HepG2 (cell line): ENCODE data around the gene ACSS3. TPM values are rescaled to one million over a fixed set of nuclear protein-coding genes. Genes with fewer than 3 reads are reported as not detected.

Source experiments
- BRD4 ChIP-seq: sonication (generic); formaldehyde crosslinking; IDR thresholded peaks from 2 replicates; pipeline ENCODE4 v1.4.0; 2020; ENCODE audit warnings: missing genetic modification reagents
- CBFB ChIP-seq: sonication (generic); formaldehyde crosslinking; IDR thresholded peaks from 2 replicates; pipeline ENCODE4 v1.4.0; 2020; ENCODE audit warnings: missing genetic modification reagents
- FOXA3 ChIP-seq: IDR thresholded peaks from 2 replicates; pipeline ENCODE4 v1.6.1; 2016; ENCODE audit warnings: missing genetic modification reagents, missing compliant biosample characterization
- HMGXB4 ChIP-seq, 2 experiments: sonication (generic) in 1 of 2; formaldehyde crosslinking in 1 of 2; IDR thresholded peaks; 2 replicates each; pipeline versions ENCODE4 v1.4.0 to v1.6.1; 2018 to 2020; ENCODE audit warnings: missing genetic modification reagents in 2 of 2, borderline replicate concordance in 1 of 2, low read depth in 1 of 2, mild to moderate bottlenecking in 1 of 2, missing biosample characterization in 1 of 2
- HOMEZ ChIP-seq: IDR thresholded peaks from 2 replicates; pipeline ENCODE4 v1.6.1; 2016; ENCODE audit warnings: low read depth
- HOXA5 ChIP-seq: sonication (generic); formaldehyde crosslinking; IDR thresholded peaks from 2 replicates; pipeline ENCODE4 v1.4.0; 2020; ENCODE audit warnings: missing genetic modification reagents
- KDM5B ChIP-seq: sonication (generic); formaldehyde crosslinking; IDR thresholded peaks from 2 replicates; pipeline ENCODE4 v1.4.0; 2020; ENCODE audit warnings: missing genetic modification reagents, mild to moderate bottlenecking, borderline replicate concordance
- MIXL1 ChIP-seq: IDR thresholded peaks from 2 replicates; pipeline ENCODE4 v1.6.1; 2016
- NR2F1 ChIP-seq, 2 experiments: fragments of 450-650 bp in 1 of 2; formaldehyde crosslinking in 1 of 2; IDR thresholded peaks; 2 replicates each; pipeline versions ENCODE4 v1.5.0 to v1.6.1; 2016 to 2020; ENCODE audit warnings: mild to moderate bottlenecking in 1 of 2, missing compliant biosample characterization in 1 of 2, missing genetic modification reagents in 1 of 2, moderate library complexity in 1 of 2
- RAD21 ChIP-seq: fragments of 450-650 bp; formaldehyde crosslinking; IDR thresholded peaks from 2 replicates; pipeline ENCODE4 v1.5.0; 2020; ENCODE audit warnings: mild to moderate bottlenecking
- SOX13 ChIP-seq, 3 experiments: fragments of 450-650 bp in 1 of 3; sonication (generic) in 1 of 3; formaldehyde crosslinking in 1 of 3; IDR thresholded peaks in 2 of 3; conservative IDR thresholded peaks in 1 of 3; 2 replicates each; pipeline versions ENCODE4 v1.5.0 to v1.6.1; 2016 to 2020; ENCODE audit warnings: antibody characterized with exemption in 1 of 3, mild to moderate bottlenecking in 1 of 3, missing compliant biosample characterization in 1 of 3, missing genetic modification reagents in 1 of 3, moderate library complexity in 1 of 3
- ZNF354B ChIP-seq: sonication (generic); formaldehyde crosslinking; IDR thresholded peaks from 2 replicates; pipeline ENCODE4 v1.8.0; 2022; ENCODE audit warnings: mild to moderate bottlenecking, missing genetic modification reagents
- polyA plus RNA-seq, 8 experiments: library from polyadenylated mRNA; depleted of rRNA in 3 of 8; stranded (reverse) in 7 of 8; unstranded in 1 of 8; fragments of >200 nt; fragmentation: Illumina TruSeq in 4 of 8; extraction: Trizol in 4 of 8; gene quantifications; 2 replicates each; pipeline versions ENCODE4 v1.2.1 to v1.2.3, GENCODE V29; 2011 to 2016; ENCODE audit warnings: low read depth in 4 of 8, missing spikeins in 1 of 8, mixed read lengths in 1 of 8; ENCODE audit not compliant: insufficient read depth in 1 of 8
- total RNA-seq, 5 experiments: library from RNA; depleted of rRNA; stranded (reverse); fragments of >200 nt; fragmentation: Illumina TruSeq; extraction: Trizol; gene quantifications; 2 replicates each; pipeline ENCODE4 v1.2.3, GENCODE V29; 2016; ENCODE audit warnings: low read depth in 1 of 5
- TF ChIP-seq, protein P1 (sequence below): sonication (generic); formaldehyde crosslinking; IDR thresholded peaks from 2 replicates; pipeline ENCODE4 v1.4.0; 2020; ENCODE audit warnings: missing genetic modification reagents, borderline replicate concordance
- TF ChIP-seq, protein P2 (sequence below): sonication (generic); formaldehyde crosslinking; IDR thresholded peaks from 2 replicates; pipeline ENCODE4 v1.4.0; 2020; ENCODE audit warnings: mild to moderate bottlenecking, missing genetic modification reagents
- TF ChIP-seq, protein P3 (sequence below): IDR thresholded peaks from 2 replicates; pipeline ENCODE4 v1.6.1; 2012; ENCODE audit warnings: low read depth, low read length, improper control_type of control experiment

Gene ACSS3
- total and polyA plus RNA-seq, 2 of the 13 experiments (the other 11 are each of a cell fraction or from before 2014, with no cell fraction given) = 79.5 to 86.3 TPM

DNA sequence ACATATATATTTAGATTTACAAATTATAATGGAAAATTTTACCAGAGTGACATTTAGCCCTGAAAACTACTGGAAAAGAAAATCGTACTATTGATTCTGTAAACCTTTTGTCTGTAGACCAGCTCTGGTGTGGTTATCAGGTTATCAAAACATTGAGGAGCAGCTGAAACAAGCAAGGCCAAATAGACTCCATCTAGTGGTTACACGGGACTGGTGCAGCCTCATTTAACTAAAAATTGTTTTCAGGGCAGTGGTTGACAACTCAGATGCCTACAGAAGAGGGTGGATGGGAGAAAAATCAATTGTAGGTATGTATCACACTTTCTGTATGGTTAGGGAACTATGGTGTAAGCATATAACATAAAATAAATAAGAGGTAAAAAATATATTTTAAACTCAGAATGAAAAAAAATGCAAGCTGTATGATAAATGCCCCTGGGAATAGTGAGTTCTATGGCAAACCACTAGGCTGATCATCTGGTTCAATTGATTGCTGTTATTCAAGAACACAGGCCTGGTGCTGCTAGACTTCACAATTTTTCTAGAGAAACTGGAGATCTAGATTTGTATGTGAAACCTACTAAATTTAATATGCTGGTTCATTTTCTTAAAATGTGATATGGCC is 51.2 kb downstream of the ACSS3 start (continued):
- TF ChIP-seq, protein P1, sequence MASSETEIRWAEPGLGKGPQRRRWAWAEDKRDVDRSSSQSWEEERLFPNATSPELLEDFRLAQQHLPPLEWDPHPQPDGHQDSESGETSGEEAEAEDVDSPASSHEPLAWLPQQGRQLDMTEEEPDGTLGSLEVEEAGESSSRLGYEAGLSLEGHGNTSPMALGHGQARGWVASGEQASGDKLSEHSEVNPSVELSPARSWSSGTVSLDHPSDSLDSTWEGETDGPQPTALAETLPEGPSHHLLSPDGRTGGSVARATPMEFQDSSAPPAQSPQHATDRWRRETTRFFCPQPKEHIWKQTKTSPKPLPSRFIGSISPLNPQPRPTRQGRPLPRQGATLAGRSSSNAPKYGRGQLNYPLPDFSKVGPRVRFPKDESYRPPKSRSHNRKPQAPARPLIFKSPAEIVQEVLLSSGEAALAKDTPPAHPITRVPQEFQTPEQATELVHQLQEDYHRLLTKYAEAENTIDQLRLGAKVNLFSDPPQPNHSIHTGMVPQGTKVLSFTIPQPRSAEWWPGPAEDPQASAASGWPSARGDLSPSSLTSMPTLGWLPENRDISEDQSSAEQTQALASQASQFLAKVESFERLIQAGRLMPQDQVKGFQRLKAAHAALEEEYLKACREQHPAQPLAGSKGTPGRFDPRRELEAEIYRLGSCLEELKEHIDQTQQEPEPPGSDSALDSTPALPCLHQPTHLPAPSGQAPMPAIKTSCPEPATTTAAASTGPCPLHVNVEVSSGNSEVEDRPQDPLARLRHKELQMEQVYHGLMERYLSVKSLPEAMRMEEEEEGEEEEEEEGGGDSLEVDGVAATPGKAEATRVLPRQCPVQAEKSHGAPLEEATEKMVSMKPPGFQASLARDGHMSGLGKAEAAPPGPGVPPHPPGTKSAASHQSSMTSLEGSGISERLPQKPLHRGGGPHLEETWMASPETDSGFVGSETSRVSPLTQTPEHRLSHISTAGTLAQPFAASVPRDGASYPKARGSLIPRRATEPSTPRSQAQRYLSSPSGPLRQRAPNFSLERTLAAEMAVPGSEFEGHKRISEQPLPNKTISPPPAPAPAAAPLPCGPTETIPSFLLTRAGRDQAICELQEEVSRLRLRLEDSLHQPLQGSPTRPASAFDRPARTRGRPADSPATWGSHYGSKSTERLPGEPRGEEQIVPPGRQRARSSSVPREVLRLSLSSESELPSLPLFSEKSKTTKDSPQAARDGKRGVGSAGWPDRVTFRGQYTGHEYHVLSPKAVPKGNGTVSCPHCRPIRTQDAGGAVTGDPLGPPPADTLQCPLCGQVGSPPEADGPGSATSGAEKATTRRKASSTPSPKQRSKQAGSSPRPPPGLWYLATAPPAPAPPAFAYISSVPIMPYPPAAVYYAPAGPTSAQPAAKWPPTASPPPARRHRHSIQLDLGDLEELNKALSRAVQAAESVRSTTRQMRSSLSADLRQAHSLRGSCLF (CRISPR knock-in tag) = no peak
- no peak for TF ChIP-seq ZNF354B (CRISPR knock-in tag)
- TF ChIP-seq RAD21 (CRISPR knock-in tag) = peak; percentile 39; the same call in 1 of the 2 replicates
- TF ChIP-seq NR2F1 (CRISPR knock-in tag; IDR thresholded peaks at IDR 0.05) = no peak
- no peak for TF ChIP-seq HOXA5 (CRISPR knock-in tag)
- 0 out of 2 replicates have a peak, but pooled peaks have one; percentile 14 for TF ChIP-seq CBFB (CRISPR knock-in tag)
- TF ChIP-seq MIXL1 (CRISPR knock-in tag) = peak; percentile 35; the same call in 1 of the 2 replicates
- TF ChIP-seq, protein P2, sequence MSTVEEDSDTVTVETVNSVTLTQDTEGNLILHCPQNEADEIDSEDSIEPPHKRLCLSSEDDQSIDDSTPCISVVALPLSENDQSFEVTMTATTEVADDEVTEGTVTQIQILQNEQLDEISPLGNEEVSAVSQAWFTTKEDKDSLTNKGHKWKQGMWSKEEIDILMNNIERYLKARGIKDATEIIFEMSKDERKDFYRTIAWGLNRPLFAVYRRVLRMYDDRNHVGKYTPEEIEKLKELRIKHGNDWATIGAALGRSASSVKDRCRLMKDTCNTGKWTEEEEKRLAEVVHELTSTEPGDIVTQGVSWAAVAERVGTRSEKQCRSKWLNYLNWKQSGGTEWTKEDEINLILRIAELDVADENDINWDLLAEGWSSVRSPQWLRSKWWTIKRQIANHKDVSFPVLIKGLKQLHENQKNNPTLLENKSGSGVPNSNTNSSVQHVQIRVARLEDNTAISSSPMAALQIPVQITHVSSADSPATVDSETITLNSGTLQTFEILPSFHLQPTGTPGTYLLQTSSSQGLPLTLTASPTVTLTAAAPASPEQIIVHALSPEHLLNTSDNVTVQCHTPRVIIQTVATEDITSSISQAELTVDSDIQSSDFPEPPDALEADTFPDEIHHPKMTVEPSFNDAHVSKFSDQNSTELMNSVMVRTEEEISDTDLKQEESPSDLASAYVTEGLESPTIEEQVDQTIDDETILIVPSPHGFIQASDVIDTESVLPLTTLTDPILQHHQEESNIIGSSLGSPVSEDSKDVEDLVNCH (CRISPR knock-in tag) = no peak
- TF ChIP-seq KDM5B (CRISPR knock-in tag) = no peak
- no peak for TF ChIP-seq SOX13 (IDR thresholded peaks at IDR 0.05)
- peak in 1 of 2 experiments; percentile 46; a peak in 1 of 4 replicates for TF ChIP-seq SOX13 (CRISPR knock-in tag; conservative IDR thresholded peaks at IDR 0.05 in 1 of 2, IDR thresholded peaks at IDR 0.05 in 1 of 2)
- TF ChIP-seq, protein P3, sequence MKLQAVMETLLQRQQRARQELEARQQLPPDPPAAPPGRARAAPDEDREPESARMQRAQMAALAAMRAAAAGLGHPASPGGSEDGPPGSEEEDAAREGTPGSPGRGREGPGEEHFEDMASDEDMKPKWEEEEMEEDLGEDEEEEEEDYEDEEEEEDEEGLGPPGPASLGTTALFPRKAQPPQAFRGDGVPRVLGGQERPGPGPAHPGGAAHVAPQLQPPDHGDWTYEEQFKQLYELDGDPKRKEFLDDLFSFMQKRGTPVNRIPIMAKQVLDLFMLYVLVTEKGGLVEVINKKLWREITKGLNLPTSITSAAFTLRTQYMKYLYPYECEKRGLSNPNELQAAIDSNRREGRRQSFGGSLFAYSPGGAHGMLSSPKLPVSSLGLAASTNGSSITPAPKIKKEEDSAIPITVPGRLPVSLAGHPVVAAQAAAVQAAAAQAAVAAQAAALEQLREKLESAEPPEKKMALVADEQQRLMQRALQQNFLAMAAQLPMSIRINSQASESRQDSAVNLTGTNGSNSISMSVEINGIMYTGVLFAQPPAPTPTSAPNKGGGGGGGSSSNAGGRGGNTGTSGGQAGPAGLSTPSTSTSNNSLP = peak; percentile 88
- TF ChIP-seq FOXA3 = peak; percentile 57; the same call in 1 of the 2 replicates
- TF ChIP-seq HOMEZ (CRISPR knock-in tag) = peak; percentile 71
- TF ChIP-seq HMGXB4 (CRISPR knock-in tag; IDR thresholded peaks at IDR 0.05; ENCODE audit: borderline replicate concordance in 1 of 2, low read depth in 1 of 2) = peak in 1 of 2 experiments; percentile 51; a peak in 1 of 4 replicates
- no peak for TF ChIP-seq BRD4 (CRISPR knock-in tag)
